ENCODE measurements around the gene BTK.

The BTK gene

GRCh38 chrX:101385795-101386541 is at the start of gene BTK:
Gene BTK, minus strand, starts transcription at chrX:101386191. Its CDS starts 10,907 bp downstream, at chrX:101375284.
- no peak for DNase-seq

GRCh38 chrX:101430457-101431078 is 44.6 kb upstream of the BTK start:
- no peak for DNase-seq

GRCh38 chrX:101429934-101430333 is 43.9 kb upstream of the BTK start:
- no peak for DNase-seq

- no peak for DNase-seq
Measured at GRCh38 chrX:101427954-101428353, 42.0 kb upstream of the BTK start.

- DNase-seq: no peak
Measured at GRCh38 chrX:101419489-101419888, 33.5 kb upstream of the BTK start.

GRCh38 chrX:101417981-101418841 is 32.2 kb upstream of the BTK start:
- peak; percentile 3 to 6 for DNase-seq

- no peak for DNase-seq
Measured at GRCh38 chrX:101417190-101417589, 31.2 kb upstream of the BTK start.

GRCh38 chrX:101416691-101417090 is 30.7 kb upstream of the BTK start:
- DNase-seq: no peak

- DNase-seq: peak; percentile 6 to 31
Measured at GRCh38 chrX:101415180-101416145, 29.5 kb upstream of the BTK start.

- DNase-seq: no peak
Measured at GRCh38 chrX:101411984-101412383, 26.0 kb upstream of the BTK start.

GRCh38 chrX:101410461-101410860 is 24.5 kb upstream of the BTK start:
- no peak for DNase-seq

GRCh38 chrX:101409043-101409442 is 23.1 kb upstream of the BTK start:
- no peak for DNase-seq

- DNase-seq: no peak
Measured at GRCh38 chrX:101408532-101408841, 22.5 kb upstream of the BTK start.

GRCh38 chrX:101407748-101408531 is 21.9 kb upstream of the BTK start, which contains the start of the genes GLA and HNRNPH2:
Gene GLA, minus strand, starts transcription at chrX:101407925. Its CDS starts 22 bp downstream, at chrX:101407903.
Gene HNRNPH2, plus strand, starts transcription at chrX:101408222. Its CDS starts 3,767 bp downstream, at chrX:101411989.
- DNase-seq: peak; percentile 94

- no peak for DNase-seq
Measured at GRCh38 chrX:101407167-101407747, 21.3 kb upstream of the BTK start.

- DNase-seq: no peak
Measured at GRCh38 chrX:101399825-101400224, 13.8 kb upstream of the BTK start.

- DNase-seq: no peak
Measured at GRCh38 chrX:101398694-101399093, 12.7 kb upstream of the BTK start.

- DNase-seq: no peak
Measured at GRCh38 chrX:101397779-101398178, 11.8 kb upstream of the BTK start.

GRCh38 chrX:101395789-101396188 is 9.8 kb upstream of the BTK start:
- DNase-seq: no peak

GRCh38 chrX:101394372-101394771 is 8.4 kb upstream of the BTK start:
- DNase-seq: no peak
